Measurements from ENCODE around the gene ZNF527. TPM values are rescaled to one million over a fixed set of nuclear protein-coding genes. Genes with fewer than 3 reads are reported as not detected.
"Not testable (repeated sequence)": the region's sequence is repeated elsewhere in the genome, so short reads cannot be mapped to it uniquely, and the experiment has no call there.

Gene ZNF527
- 30.2 TPM for total RNA-seq

GRCh38 chr19:37370880-37371661 is at the start of gene ZNF527:
ZNF527 (plus strand) TSS chr19:37371099; CDS start chr19:37374199, 3,100 bp downstream.
- DNase-seq (ENCODE audit: low spot score in 2 of 2) = peak; percentile 96 to 98
- FAIRE-seq = no peak

- no peak for DNase-seq (ENCODE audit: low spot score in 2 of 2)
- FAIRE-seq = no peak
Measured at GRCh38 chr19:37329686-37330085, 41.2 kb upstream of the ZNF527 start.

- no peak for DNase-seq (ENCODE audit: low spot score in 2 of 2)
- FAIRE-seq = no peak
Measured at GRCh38 chr19:37332839-37333238, 38.1 kb upstream of the ZNF527 start.

- FAIRE-seq (no peak), DNase-seq (ENCODE audit: low spot score in 2 of 2) (no peak)
Measured at GRCh38 chr19:37333457-37333856, 37.4 kb upstream of the ZNF527 start.

- FAIRE-seq = no peak
- DNase-seq (ENCODE audit: low spot score in 2 of 2) = peak; percentile 77 to 94
Measured at GRCh38 chr19:37334179-37335071, 36.5 kb upstream of the ZNF527 start.

- no peak for DNase-seq (ENCODE audit: low spot score in 2 of 2)
- no peak for FAIRE-seq
Measured at GRCh38 chr19:37342753-37343152, 28.1 kb upstream of the ZNF527 start.

GRCh38 chr19:37346091-37346490 is 24.8 kb upstream of the ZNF527 start:
- FAIRE-seq (no peak), DNase-seq (ENCODE audit: low spot score in 2 of 2) (no peak)

- no peak for DNase-seq (ENCODE audit: low spot score in 2 of 2)
- no peak for FAIRE-seq
Measured at GRCh38 chr19:37348060-37348459, 22.8 kb upstream of the ZNF527 start.

- DNase-seq (ENCODE audit: low spot score in 2 of 2) = no peak
- no peak for FAIRE-seq
Measured at GRCh38 chr19:37353968-37354367, 16.9 kb upstream of the ZNF527 start.

GRCh38 chr19:37355901-37356300 is 15.0 kb upstream of the ZNF527 start:
- no peak for FAIRE-seq
- DNase-seq (ENCODE audit: low spot score in 2 of 2) = no peak

- FAIRE-seq (no peak), DNase-seq (ENCODE audit: low spot score in 2 of 2) (peak in 1 of 2 donors; percentile 18)
Measured at GRCh38 chr19:37361994-37362393, 8.9 kb upstream of the ZNF527 start.

GRCh38 chr19:37362733-37363132 is 8.2 kb upstream of the ZNF527 start:
- DNase-seq (ENCODE audit: low spot score in 2 of 2) (no peak), FAIRE-seq (no peak)

- not testable (repeated sequence) for DNase-seq (ENCODE audit: low spot score in 2 of 2); FAIRE-seq
Measured at GRCh38 chr19:37370386-37370879, 466 bp upstream of the ZNF527 start.

- DNase-seq (ENCODE audit: low spot score in 2 of 2) (no peak), FAIRE-seq (no peak)
Measured at GRCh38 chr19:37389234-37389633, 18.3 kb downstream of the ZNF527 start.

- not testable (repeated sequence) for FAIRE-seq; DNase-seq (ENCODE audit: low spot score in 2 of 2)
Measured at GRCh38 chr19:37391399-37391798, 20.5 kb downstream of the ZNF527 start.

GRCh38 chr19:37401078-37401477 is 30.2 kb downstream of the ZNF527 start:
- FAIRE-seq = no peak

GRCh38 chr19:37403403-37403802 is 32.5 kb downstream of the ZNF527 start:
- FAIRE-seq = no peak
- no peak for DNase-seq (ENCODE audit: low spot score in 2 of 2)

More at GRCh38 chr19:37401078-37401477, 30.2 kb downstream of the ZNF527 start:
- DNase-seq (ENCODE audit: low spot score in 2 of 2) = no peak

- not testable (repeated sequence) for FAIRE-seq; DNase-seq (ENCODE audit: low spot score in 2 of 2)
Measured at GRCh38 chr19:37406140-37406846, 35.4 kb downstream of the ZNF527 start.

- DNase-seq (ENCODE audit: low spot score in 2 of 2) (no peak), FAIRE-seq (no peak)
Measured at GRCh38 chr19:37412700-37413099, 41.8 kb downstream of the ZNF527 start.

- FAIRE-seq (no peak), DNase-seq (ENCODE audit: low spot score in 2 of 2) (no peak)
Measured at GRCh38 chr19:37413313-37414084, 42.6 kb downstream of the ZNF527 start.
